ENCODE data around the gene CEP44. TPM values are rescaled to one million over a fixed set of nuclear protein-coding genes. Genes with fewer than 3 reads are reported as not detected.

Gene CEP44
- total RNA-seq, 2 experiments from 2014 or later, result 29.2 to 32.4 TPM

DNA sequence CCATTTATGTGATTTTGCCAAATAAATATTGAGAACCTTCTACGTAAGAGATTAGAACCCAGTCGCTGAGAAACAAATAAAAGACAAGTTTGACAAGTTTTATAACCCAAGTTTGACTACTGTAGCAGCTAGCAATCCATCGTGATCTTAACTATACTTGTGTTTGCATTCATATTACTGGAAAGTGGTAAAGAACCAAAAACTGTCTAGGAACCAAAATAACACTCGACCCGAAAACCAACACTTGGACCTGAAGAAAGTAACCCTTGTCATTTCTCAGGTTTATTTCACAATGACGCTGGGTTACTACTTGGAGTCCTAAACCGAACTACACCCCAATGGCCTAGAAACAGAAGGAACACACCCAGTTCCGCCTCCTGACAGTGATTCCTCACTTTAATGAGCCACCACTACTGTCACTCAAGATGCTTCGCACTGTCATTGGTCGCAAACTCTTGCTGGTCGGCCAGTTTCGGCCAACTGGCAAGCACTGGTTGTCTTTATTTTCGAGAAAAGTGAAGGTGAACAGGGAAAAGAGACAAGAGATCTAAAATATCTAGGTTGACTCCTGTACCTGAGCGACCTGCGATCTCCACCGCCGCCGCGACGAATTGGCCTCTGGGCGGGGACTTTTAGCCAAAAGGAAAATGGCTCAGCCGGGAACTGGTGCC is 740 bp upstream of the CEP44 start:
- intact Hi-C loops (cut with micrococcal nuclease; ENCODE audit: unreplicated experiment), result loop anchor here (10.0 kb wide), 1 partner anchor 908 kb away; the partner anchor contains the start of gene SAP30
- ChIA-PET POLR2A (interaction anchor here (0.7 to 3.1 kb wide), 8 partner anchors 9 to 205 kb away, joined by 3 to 16 read pairs (median 4); no protein-coding TSS in a partner anchor), CTCF (ENCODE audit: unreplicated experiment) (no interaction called here)
- TF ChIP-seq, protein P1, sequence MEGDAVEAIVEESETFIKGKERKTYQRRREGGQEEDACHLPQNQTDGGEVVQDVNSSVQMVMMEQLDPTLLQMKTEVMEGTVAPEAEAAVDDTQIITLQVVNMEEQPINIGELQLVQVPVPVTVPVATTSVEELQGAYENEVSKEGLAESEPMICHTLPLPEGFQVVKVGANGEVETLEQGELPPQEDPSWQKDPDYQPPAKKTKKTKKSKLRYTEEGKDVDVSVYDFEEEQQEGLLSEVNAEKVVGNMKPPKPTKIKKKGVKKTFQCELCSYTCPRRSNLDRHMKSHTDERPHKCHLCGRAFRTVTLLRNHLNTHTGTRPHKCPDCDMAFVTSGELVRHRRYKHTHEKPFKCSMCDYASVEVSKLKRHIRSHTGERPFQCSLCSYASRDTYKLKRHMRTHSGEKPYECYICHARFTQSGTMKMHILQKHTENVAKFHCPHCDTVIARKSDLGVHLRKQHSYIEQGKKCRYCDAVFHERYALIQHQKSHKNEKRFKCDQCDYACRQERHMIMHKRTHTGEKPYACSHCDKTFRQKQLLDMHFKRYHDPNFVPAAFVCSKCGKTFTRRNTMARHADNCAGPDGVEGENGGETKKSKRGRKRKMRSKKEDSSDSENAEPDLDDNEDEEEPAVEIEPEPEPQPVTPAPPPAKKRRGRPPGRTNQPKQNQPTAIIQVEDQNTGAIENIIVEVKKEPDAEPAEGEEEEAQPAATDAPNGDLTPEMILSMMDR (conservative IDR thresholded peaks at IDR 0.05; ENCODE audit: low read length), result no peak
- TF ChIP-seq EZH2phosphoT487 (IDR thresholded peaks at IDR 0.05; ENCODE audit: borderline replicate concordance, low read depth, low read length), result no peak
- Histone ChIP-seq H3K4me1 (ENCODE audit: insufficient read depth, low read length, poor library complexity, severe bottlenecking) (peaks cover 19% of the 10 kb centered on the region), H3K4me3 (ENCODE audit: low read depth, low read length, poor library complexity, severe bottlenecking) (peak overlapping the region; percentile 89), H4K20me1 (ENCODE audit: insufficient read depth, low read length) (no peaks in the 10 kb centered on the region), H3K79me2 (ENCODE audit: insufficient read depth, low read depth, low read length) (peaks cover 41% of the 10 kb centered on the region; the same call in 1 of the 2 replicates), H2AFZ (ENCODE audit: low read length) (peak overlapping the region; percentile 96), H3K4me2 (ENCODE audit: low read length) (peak overlapping the region; percentile 83), H3K27ac (ENCODE audit: low read depth, low read length, poor library complexity, severe bottlenecking) (peak overlapping the region; percentile 88), H3K9me2 (ENCODE audit: insufficient read depth, low read length) (no peaks in the 10 kb centered on the region), H3K9me3 (ENCODE audit: low read length) (peaks cover 8% of the 10 kb centered on the region; the same call in 1 of the 2 replicates), H3K36me3 (ENCODE audit: insufficient read depth, low read length) (no peaks in the 10 kb centered on the region)
- BruUV-seq (replicated peaks), result TSS peak; percentile 81
- peak; percentile 92 for DNase-seq (ENCODE audit: low spot score)

- peak overlapping the region; percentile 96 for H2AFZ ChIP-seq (ENCODE audit: low read length)
- CTCF ChIA-PET (ENCODE audit: unreplicated experiment), result no interaction called here
Observed at GRCh38 chr4:174284487-174284886, 776 bp downstream of the CEP44 start.

GRCh38 chr4:174286870-174287269 is 3.2 kb downstream of the CEP44 start:
- H3K9me3 ChIP-seq (ENCODE audit: low read length), result peaks cover 12% of the 10 kb centered on the region; the same call in 1 of the 2 replicates
- peaks cover 2% of the 10 kb centered on the region for H3K36me3 ChIP-seq (ENCODE audit: insufficient read depth, low read length)
- TF ChIP-seq, protein P1 (conservative IDR thresholded peaks at IDR 0.05; ENCODE audit: low read length), result no peak
- no peak for TF ChIP-seq EZH2phosphoT487 (IDR thresholded peaks at IDR 0.05; ENCODE audit: borderline replicate concordance, low read depth, low read length)
- peaks cover 51% of the 10 kb centered on the region for H3K79me2 ChIP-seq (ENCODE audit: insufficient read depth, low read depth, low read length)
- no peak overlapping the region for H2AFZ ChIP-seq (ENCODE audit: low read length)
- no peaks in the 10 kb centered on the region for H4K20me1 ChIP-seq (ENCODE audit: insufficient read depth, low read length)
- H3K27ac ChIP-seq (ENCODE audit: low read depth, low read length, poor library complexity, severe bottlenecking), result no peak overlapping the region
- no TSS peak for BruUV-seq (replicated peaks)
- H3K4me1 ChIP-seq (ENCODE audit: insufficient read depth, low read length, poor library complexity, severe bottlenecking), result peaks cover 17% of the 10 kb centered on the region
- H3K4me3 ChIP-seq (ENCODE audit: low read depth, low read length, poor library complexity, severe bottlenecking), result no peak overlapping the region
- ChIA-PET POLR2A (interaction anchor here (1.0 to 1.6 kb wide), 3 partner anchors 15 to 24 kb away, joined by 4 read pairs; no protein-coding TSS in a partner anchor), CTCF (ENCODE audit: unreplicated experiment) (no interaction called here)
- no peak overlapping the region for H3K4me2 ChIP-seq (ENCODE audit: low read length)
- H3K9me2 ChIP-seq (ENCODE audit: insufficient read depth, low read length), result no peaks in the 10 kb centered on the region
- no peak for DNase-seq (ENCODE audit: low spot score)
- intact Hi-C loops (cut with micrococcal nuclease; ENCODE audit: unreplicated experiment), result loop anchor here (10.0 kb wide), 1 partner anchor 912 kb away; the partner anchor contains the start of gene SAP30

More at GRCh38 chr4:174284487-174284886, 776 bp downstream of the CEP44 start:
- Histone ChIP-seq H4K20me1 (ENCODE audit: insufficient read depth, low read length) (no peaks in the 10 kb centered on the region), H3K4me1 (ENCODE audit: insufficient read depth, low read length, poor library complexity, severe bottlenecking) (peaks cover 19% of the 10 kb centered on the region), H3K9me2 (ENCODE audit: insufficient read depth, low read length) (no peaks in the 10 kb centered on the region), H3K79me2 (ENCODE audit: insufficient read depth, low read depth, low read length) (peaks cover 46% of the 10 kb centered on the region), H3K27ac (ENCODE audit: low read depth, low read length, poor library complexity, severe bottlenecking) (peak overlapping the region; percentile 88), H3K36me3 (ENCODE audit: insufficient read depth, low read length) (no peaks in the 10 kb centered on the region), H3K4me3 (ENCODE audit: low read depth, low read length, poor library complexity, severe bottlenecking) (peak overlapping the region; percentile 89), H3K9me3 (ENCODE audit: low read length) (peaks cover 5% of the 10 kb centered on the region; the same call in 1 of the 2 replicates), H3K4me2 (ENCODE audit: low read length) (peak overlapping the region; percentile 83)
- intact Hi-C loops (cut with micrococcal nuclease; ENCODE audit: unreplicated experiment), result loop anchor here (10.0 kb wide), 1 partner anchor 910 kb away; the partner anchor contains the start of gene SAP30
- no peak for DNase-seq (ENCODE audit: low spot score)
- POLR2A ChIA-PET, result interaction anchor here (1.2 to 3.1 kb wide), 5 partner anchors 8 to 1014 kb away, joined by 3 to 16 read pairs (median 4); no protein-coding TSS in a partner anchor
- BruUV-seq (replicated peaks), result no TSS peak
- no peak for TF ChIP-seq EZH2phosphoT487 (IDR thresholded peaks at IDR 0.05; ENCODE audit: borderline replicate concordance, low read depth, low read length)
